GM18505 (cell line): ENCODE results near the gene EXOC6B.
"Not testable (repeated sequence)": the region's sequence is repeated elsewhere in the genome, so short reads cannot be mapped to it uniquely, and the experiment has no call there.

ENCODE experiments used
- ATAC-seq: cut with Tn5 transposase; IDR thresholded peaks from one replicate; pipeline ENCODE4 v1.9.1; 2021; ENCODE audit not compliant: unreplicated experiment
- POLR2A ChIP-seq: IDR thresholded peaks from 4 replicates; pipeline ENCODE4 v1.6.1; 2011; ENCODE audit warnings: borderline replicate concordance; ENCODE audit not compliant: insufficient read depth, insufficient read length; ENCODE audit errors: extremely low read depth

The EXOC6B gene

GRCh38 chr2:72665448-72665847 lies 160.4 kb downstream of the EXOC6B start:
- TF ChIP-seq POLR2A, result no peak
- ATAC-seq, result no peak

GRCh38 chr2:72661985-72662384 lies 163.8 kb downstream of the EXOC6B start:
- no peak for TF ChIP-seq POLR2A
- no peak for ATAC-seq

- TF ChIP-seq POLR2A, result no peak
- ATAC-seq, result no peak
Observed at GRCh38 chr2:72649810-72650209, 176.0 kb downstream of the EXOC6B start.

GRCh38 chr2:72641221-72641620 lies 184.6 kb downstream of the EXOC6B start:
- not testable (repeated sequence) for ATAC-seq

GRCh38 chr2:72638600-72639211 lies 187.1 kb downstream of the EXOC6B start:
- no peak for TF ChIP-seq POLR2A
- no peak for ATAC-seq

GRCh38 chr2:72636210-72636609 lies 189.6 kb downstream of the EXOC6B start:
- ATAC-seq, result no peak
- no peak for TF ChIP-seq POLR2A

GRCh38 chr2:72630767-72631166 lies 195.1 kb downstream of the EXOC6B start:
- no peak for TF ChIP-seq POLR2A
- no peak for ATAC-seq

- ATAC-seq, result no peak
- no peak for TF ChIP-seq POLR2A
Observed at GRCh38 chr2:72629062-72629461, 196.8 kb downstream of the EXOC6B start.

GRCh38 chr2:72627083-72627482 lies 198.8 kb downstream of the EXOC6B start:
- no peak for TF ChIP-seq POLR2A
- no peak for ATAC-seq

- no peak for TF ChIP-seq POLR2A
- no peak for ATAC-seq
Observed at GRCh38 chr2:72625366-72625765, 200.5 kb downstream of the EXOC6B start.

- no peak for ATAC-seq
- no peak for TF ChIP-seq POLR2A
Observed at GRCh38 chr2:72623481-72623880, 202.4 kb downstream of the EXOC6B start.

GRCh38 chr2:72619626-72620025 lies 206.2 kb downstream of the EXOC6B start:
- no peak for TF ChIP-seq POLR2A
- ATAC-seq, result no peak

GRCh38 chr2:72613931-72614330 lies 211.9 kb downstream of the EXOC6B start:
- ATAC-seq, result no peak
- no peak for TF ChIP-seq POLR2A

- ATAC-seq, result no peak
- no peak for TF ChIP-seq POLR2A
Observed at GRCh38 chr2:72612614-72613160, 213.1 kb downstream of the EXOC6B start.

- no peak for TF ChIP-seq POLR2A
- ATAC-seq, result no peak
Observed at GRCh38 chr2:72607189-72607588, 218.6 kb downstream of the EXOC6B start.
